GM23248 (cell line): Measurements from ENCODE around the gene TMEM204. TPM values are rescaled to one million over a fixed set of nuclear protein-coding genes. Genes with fewer than 3 reads are reported as not detected.
A peak's percentile ranks its signal among the peaks of the same experiment; 100 is the strongest.

Experiments used
- DNase-seq: peaks from one replicate; pipeline ENCODE4 v3.0.0-alpha.2; 2015
- H2AFZ ChIP-seq: fragments of 200-600 bp; sonication (generic); 2 replicates; pipeline ENCODE4 v1.6.1; 2016; ENCODE audit warnings: antibody characterized with exemption
- H3F3A ChIP-seq: fragments of 200-600 bp; sonication (generic); 2 replicates; pipeline ENCODE4 v1.6.1; 2016; ENCODE audit warnings: mild to moderate bottlenecking, antibody characterized with exemption, mixed run types; ENCODE audit not compliant: insufficient read depth
- H3K27ac ChIP-seq: fragments of 200-600 bp; sonication (generic); 2 replicates; pipeline ENCODE4 v1.5.1; 2016; ENCODE audit warnings: mild to moderate bottlenecking
- H3K27me3 ChIP-seq: fragments of 200-600 bp; sonication (generic); replicated peaks from 2 replicates; pipeline ENCODE4 v1.6.1; 2016; ENCODE audit warnings: mild to moderate bottlenecking; ENCODE audit not compliant: insufficient read depth
- H3K36me3 ChIP-seq: fragments of 200-600 bp; sonication (generic); 2 replicates; pipeline ENCODE4 v1.6.1; 2016; ENCODE audit warnings: low read depth, mild to moderate bottlenecking
- H3K4me1 ChIP-seq: fragments of 200-600 bp; sonication (generic); 2 replicates; pipeline ENCODE4 v1.6.1; 2016; ENCODE audit warnings: mild to moderate bottlenecking; ENCODE audit not compliant: insufficient read depth
- H3K4me2 ChIP-seq: fragments of 200-600 bp; sonication (generic); one replicate; pipeline ENCODE4 v1.6.1; 2016; ENCODE audit warnings: mild to moderate bottlenecking; ENCODE audit not compliant: unreplicated experiment
- H3K4me3 ChIP-seq: fragments of 200-600 bp; sonication (generic); 2 replicates; pipeline ENCODE4 v1.5.1; 2016; ENCODE audit warnings: mild to moderate bottlenecking
- H3K79me2 ChIP-seq: fragments of 200-600 bp; sonication (generic); 2 replicates; pipeline ENCODE4 v1.6.1; 2016; ENCODE audit warnings: mild to moderate bottlenecking; ENCODE audit not compliant: insufficient read depth
- H3K9ac ChIP-seq: fragments of 200-600 bp; sonication (generic); 2 replicates; pipeline ENCODE4 v1.6.1; 2016; ENCODE audit warnings: mild to moderate bottlenecking
- H3K9me2 ChIP-seq: fragments of 200-600 bp; sonication (generic); 2 replicates; pipeline ENCODE4 v1.6.1; 2016; ENCODE audit warnings: mixed run types, mild to moderate bottlenecking, moderate library complexity; ENCODE audit not compliant: insufficient read depth
- H3K9me3 ChIP-seq: fragments of 200-600 bp; sonication (generic); one replicate; pipeline ENCODE4 v1.6.1; 2017; ENCODE audit warnings: low read depth
- H4K20me1 ChIP-seq: fragments of 200-600 bp; sonication (generic); 2 replicates; pipeline ENCODE4 v1.6.0; 2016; ENCODE audit not compliant: insufficient read depth
- EZH2 ChIP-seq: fragments of 200-600 bp; sonication (generic); IDR thresholded peaks from 2 replicates; pipeline ENCODE4 v1.6.1; 2018; ENCODE audit warnings: antibody characterized with exemption, mild to moderate bottlenecking; ENCODE audit not compliant: insufficient read depth, poor library complexity, severe bottlenecking
- EZH2phosphoT487 ChIP-seq: fragments of 200-600 bp; sonication (generic); IDR thresholded peaks from 2 replicates; pipeline ENCODE4 v1.6.1; 2018; ENCODE audit warnings: antibody characterized with exemption, moderate library complexity, mild to moderate bottlenecking, low read depth; ENCODE audit not compliant: insufficient read depth
- WGBS, 2 experiments: methylation state at CpG; one replicate each; pipeline ENCODE4 v1.1.6; 2015 to 2017; ENCODE audit warnings: low lambda C conversion rate in 2 of 2, low coverage in 1 of 2; ENCODE audit errors: missing lambda C conversion rate in 2 of 2; 5-methylcytosine and 5-hydroxymethylcytosine counted together
- in situ Hi-C: fragments of 300-500 bp; cut with MboI; formaldehyde crosslinking; loops from 2 replicates; pipeline ENCODE4 v1.15.0; 2020
- polyA plus RNA-seq: library from polyadenylated mRNA; unstranded; fragments of >200 nt; fragmentation: Nextera tagmentation; extraction: Ambion mirVana; gene quantifications from 2 replicates; pipeline ENCODE4 v1.2.1, GENCODE V29; 2016
- total RNA-seq: library from RNA; depleted of rRNA; stranded (reverse); fragments of >200 nt; shearing (Covaris generic); gene quantifications from 2 replicates; pipeline ENCODE4 v1.2.3, GENCODE V29; 2014

Gene TMEM204
- total and polyA plus RNA-seq, 2 experiments from 2014 or later: 26.0 to 40.0 TPM

- H3F3A ChIP-seq: no peaks in the 10 kb centered on the region
- H2AFZ ChIP-seq: peak overlapping the region; percentile 95
- H3K27me3 ChIP-seq: no peaks in the 10 kb centered on the region
- H3K4me1 ChIP-seq: peaks cover 10% of the 10 kb centered on the region; the same call in 1 of the 2 replicates
- 80 to 84% methylated on average over 23 of the region's 23 CpGs for WGBS, 2 experiments
- no peak for DNase-seq
- no peaks in the 10 kb centered on the region for H4K20me1 ChIP-seq
- TF ChIP-seq EZH2phosphoT487 (no peak), EZH2 (no peak)
- H3K9me3 ChIP-seq: no peaks in the 10 kb centered on the region
- H3K79me2 ChIP-seq: 0 out of 2 replicates have a peak, but pooled peaks cover 22% of the 10 kb centered on the region
- in situ Hi-C loops: no loop called here
- peak overlapping the region; percentile 88 for H3K9ac ChIP-seq
- H3K36me3 ChIP-seq: no peaks in the 10 kb centered on the region; the same call in 1 of the 2 replicates
- no peaks in the 10 kb centered on the region for H3K9me2 ChIP-seq
- H3K4me3 ChIP-seq: peak overlapping the region; percentile 79
- 0 out of 2 replicates have a peak overlapping the region, but pooled peaks have one; percentile 73 for H3K27ac ChIP-seq
- peak overlapping the region; percentile 85 for H3K4me2 ChIP-seq
These were observed 41.2 kb upstream of the TMEM204 start for GRCh38 chr16:1492082-1492922.

- Histone ChIP-seq H2AFZ (peak within 1 kb of the TSS; percentile 95), H3K36me3 (no peaks in the 10 kb centered on the region; the same call in 1 of the 2 replicates), H4K20me1 (no peaks in the 10 kb centered on the region), H3F3A (no peaks in the 10 kb centered on the region), H3K4me1 (peaks cover 10% of the 10 kb centered on the region; the same call in 1 of the 2 replicates), H3K27me3 (no peaks in the 10 kb centered on the region), H3K79me2 (0 out of 2 replicates have a peak, but pooled peaks cover 22% of the 10 kb centered on the region), H3K9ac (peak within 1 kb of the TSS; percentile 88), H3K9me2 (no peaks in the 10 kb centered on the region), H3K27ac (peak within 1 kb of the TSS; percentile 73), H3K9me3 (no peaks in the 10 kb centered on the region), H3K4me3 (peak within 1 kb of the TSS; percentile 79), H3K4me2 (peak within 1 kb of the TSS; percentile 85)
- 2 to 4% methylated on average over 49 to 71 of the region's 89 CpGs for WGBS, 2 experiments
- no peak for TF ChIP-seq EZH2phosphoT487
- no peak for TF ChIP-seq EZH2
- in situ Hi-C loops: no loop called here
- peak; percentile 90 for DNase-seq
These were observed 40.3 kb upstream of the TMEM204 start, which contains the start of gene TELO2 for GRCh38 chr16:1492923-1493745. Gene TELO2 (plus strand): TSS chr16:1493360. CDS start chr16:1494282, 922 bp downstream.

- peak overlapping the region; percentile 79 for H3K4me3 ChIP-seq
- H3K27me3 ChIP-seq: no peaks in the 10 kb centered on the region
- no peaks in the 10 kb centered on the region; the same call in 1 of the 2 replicates for H3K36me3 ChIP-seq
- no peaks in the 10 kb centered on the region for H4K20me1 ChIP-seq
- 1 to 3% methylated on average over 19 to 27 of the region's 30 CpGs for WGBS, 2 experiments
- H3K4me2 ChIP-seq: peak overlapping the region; percentile 60
- H3K9ac ChIP-seq: peak overlapping the region; percentile 88
- H3K4me1 ChIP-seq: peaks cover 10% of the 10 kb centered on the region; the same call in 1 of the 2 replicates
- peak overlapping the region; percentile 95 for H2AFZ ChIP-seq
- no peaks in the 10 kb centered on the region for H3K9me3 ChIP-seq
- peak overlapping the region; percentile 73 for H3K27ac ChIP-seq
- in situ Hi-C loops: no loop called here
- DNase-seq: peak; percentile 61
- TF ChIP-seq EZH2phosphoT487 (no peak), EZH2 (no peak)
- H3K79me2 ChIP-seq: 0 out of 2 replicates have a peak, but pooled peaks cover 22% of the 10 kb centered on the region
- no peaks in the 10 kb centered on the region for H3F3A ChIP-seq
- no peaks in the 10 kb centered on the region for H3K9me2 ChIP-seq
These were observed 39.7 kb upstream of the TMEM204 start for GRCh38 chr16:1493746-1494094.

GRCh38 chr16:1494129-1494640 is 39.3 kb upstream of the TMEM204 start:
- no peaks in the 10 kb centered on the region for H3F3A ChIP-seq

More at GRCh38 chr16:1494129-1494640, 39.3 kb upstream of the TMEM204 start:
- H3K4me1 ChIP-seq: peaks cover 10% of the 10 kb centered on the region; the same call in 1 of the 2 replicates
- 0 out of 2 replicates have a peak, but pooled peaks cover 22% of the 10 kb centered on the region for H3K79me2 ChIP-seq
- H3K9me3 ChIP-seq: no peaks in the 10 kb centered on the region
- H3K27me3 ChIP-seq: no peaks in the 10 kb centered on the region
- H3K4me3 ChIP-seq: peak overlapping the region; percentile 79
- peak overlapping the region; percentile 60 for H3K4me2 ChIP-seq
- no peak for TF ChIP-seq EZH2
- no peak for TF ChIP-seq EZH2phosphoT487
- no peaks in the 10 kb centered on the region; the same call in 1 of the 2 replicates for H3K36me3 ChIP-seq
- H3K9ac ChIP-seq: peak overlapping the region; percentile 88
- H3K27ac ChIP-seq: peak overlapping the region; percentile 73; the same call in 1 of the 2 replicates
- H3K9me2 ChIP-seq: no peaks in the 10 kb centered on the region
- 3 to 10% methylated on average over 20 to 24 of the region's 25 CpGs for WGBS, 2 experiments
- in situ Hi-C loops: no loop called here
- no peaks in the 10 kb centered on the region for H4K20me1 ChIP-seq
- peak; percentile 92 for DNase-seq
- H2AFZ ChIP-seq: peak overlapping the region; percentile 95
